GM19099 (cell line): Measurements from ENCODE around the gene BICC1.

Experiments
- POLR2A ChIP-seq: IDR thresholded peaks from 3 replicates; pipeline ENCODE4 v1.6.1; 2011; ENCODE audit warnings: low read depth; ENCODE audit not compliant: insufficient read length; ENCODE audit errors: extremely low read depth

The BICC1 gene

GRCh38 chr10:58502956-58503355 is 9.7 kb upstream of the BICC1 start:
- no peak for TF ChIP-seq POLR2A

DNA sequence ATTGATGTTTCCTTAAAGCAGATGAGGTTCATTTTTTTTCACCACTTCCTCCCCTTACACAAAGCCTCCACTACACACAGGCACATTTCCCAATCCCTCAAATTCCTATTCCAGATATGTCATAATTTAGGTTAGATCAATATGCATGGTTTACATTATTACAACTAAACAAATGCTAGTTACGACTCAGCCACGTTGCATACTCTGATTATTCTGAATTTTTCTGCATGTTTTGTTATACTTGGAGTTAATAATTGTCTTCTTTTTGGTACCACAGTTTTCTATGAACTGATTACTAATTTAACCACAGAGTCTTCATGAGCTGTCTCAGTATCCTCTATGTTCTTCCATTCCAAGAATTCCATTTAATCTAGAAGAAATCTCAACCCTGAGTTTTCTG is 4.4 kb upstream of the BICC1 start:
- TF ChIP-seq POLR2A: no peak

DNA sequence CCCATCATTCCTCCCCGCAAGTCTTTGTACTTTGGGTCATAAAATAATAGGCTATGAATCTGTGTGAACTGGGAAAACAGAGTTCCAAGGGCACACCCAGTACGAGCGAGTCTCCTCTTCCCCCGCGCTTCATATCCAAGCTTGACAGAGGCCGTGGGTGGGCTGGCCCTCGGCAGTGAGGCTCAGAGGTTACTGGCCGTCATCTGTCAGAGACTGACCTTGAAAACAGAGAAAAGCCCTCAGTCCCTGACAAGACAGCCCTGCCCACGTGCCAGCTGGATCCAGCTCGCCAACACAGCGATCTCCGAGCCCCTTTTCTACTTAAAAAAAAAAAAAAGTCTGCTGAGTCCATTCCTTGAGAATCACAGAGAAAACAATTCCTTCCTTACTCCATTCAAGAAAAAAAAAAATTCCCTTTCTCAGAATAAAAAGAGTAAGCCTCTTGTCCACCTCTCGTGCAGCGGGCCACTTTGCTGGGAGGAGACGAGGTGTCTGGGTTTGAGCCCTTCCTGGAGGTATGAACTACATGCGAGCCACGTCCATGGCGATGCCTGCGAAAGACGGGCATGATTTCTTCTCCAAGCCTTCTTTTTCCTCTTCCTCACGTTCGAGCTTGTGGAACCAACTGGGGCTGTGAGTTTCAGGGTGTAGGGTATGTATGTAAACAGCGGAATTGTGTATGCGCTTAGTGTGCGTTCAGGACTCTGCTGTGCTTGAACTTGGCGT is 744 bp upstream of the BICC1 start:
- no peak for TF ChIP-seq POLR2A

DNA sequence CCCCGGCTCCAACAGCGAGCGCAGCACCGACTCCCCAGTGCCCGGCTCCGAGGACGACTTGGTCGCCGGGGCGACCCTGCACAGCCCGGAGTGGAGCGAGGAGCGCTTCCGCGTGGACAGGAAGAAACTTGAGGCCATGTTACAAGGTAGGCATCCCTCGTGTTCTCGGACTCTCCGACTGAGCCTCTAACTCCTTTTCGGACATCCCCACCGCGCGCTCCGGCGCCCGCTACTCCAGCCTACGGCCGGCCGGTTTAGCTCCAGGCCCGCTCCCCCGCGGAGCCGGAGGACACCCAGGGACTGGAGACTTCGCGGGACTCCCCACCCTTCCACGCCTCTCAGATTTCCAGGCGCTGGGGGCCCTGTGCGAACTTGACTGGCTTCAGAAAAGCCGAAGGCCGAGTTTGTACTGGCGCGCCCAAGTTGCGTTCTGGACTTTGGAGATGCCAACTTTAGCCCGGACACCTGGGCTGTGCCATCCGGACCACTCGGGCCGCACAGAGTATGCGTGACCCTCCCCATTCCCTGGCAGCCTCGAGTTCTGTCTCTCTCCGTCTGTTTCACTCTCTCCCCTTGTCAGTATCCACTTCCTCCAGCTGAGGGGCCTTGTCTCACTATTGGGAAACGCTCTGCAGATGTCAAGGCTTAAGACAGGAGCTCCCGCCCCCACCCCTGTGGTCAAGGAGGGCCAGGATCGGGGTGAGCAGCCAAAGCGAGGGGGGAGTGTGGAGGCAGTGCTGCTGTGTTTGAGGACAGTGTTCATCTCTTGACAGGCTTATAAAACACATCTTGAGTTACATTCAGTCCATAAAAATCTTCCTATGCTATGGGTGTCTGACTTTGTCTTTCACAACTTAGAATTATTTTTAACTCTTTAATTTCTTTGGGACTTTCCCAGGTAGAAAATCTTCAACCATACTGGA is 777 bp downstream of the BICC1 start:
- no peak for TF ChIP-seq POLR2A

DNA sequence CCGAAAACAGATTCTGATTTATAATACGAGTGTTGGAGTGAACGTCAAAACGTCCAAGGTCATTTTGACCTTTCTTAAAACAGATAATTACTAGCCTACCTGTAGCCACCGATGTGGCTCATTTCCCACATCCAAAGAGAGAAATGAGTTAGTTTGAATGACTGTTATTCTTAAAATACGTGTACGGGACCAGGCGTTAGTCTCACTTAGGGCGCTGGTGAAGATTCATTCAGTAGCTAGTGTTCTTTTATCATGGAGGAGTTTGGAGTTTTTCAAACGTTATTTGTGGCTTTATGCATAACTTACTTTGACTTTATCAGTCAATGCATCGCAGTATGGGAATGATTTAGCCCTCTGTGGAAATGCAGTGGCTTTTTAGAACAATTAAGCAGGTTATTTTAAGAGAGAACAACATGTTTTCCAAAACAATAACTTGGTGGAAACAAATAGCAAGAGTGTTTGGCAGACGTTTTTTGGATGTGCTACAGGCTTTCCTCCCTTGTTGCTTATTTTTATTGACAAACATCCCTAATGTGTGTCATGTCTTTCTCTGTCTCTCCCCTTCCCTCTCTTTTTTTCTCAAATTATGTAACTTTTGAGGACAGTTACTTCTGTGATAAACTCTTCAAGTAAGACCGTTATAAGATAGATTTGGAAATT is 1.6 kb downstream of the BICC1 start:
- no peak for TF ChIP-seq POLR2A

DNA sequence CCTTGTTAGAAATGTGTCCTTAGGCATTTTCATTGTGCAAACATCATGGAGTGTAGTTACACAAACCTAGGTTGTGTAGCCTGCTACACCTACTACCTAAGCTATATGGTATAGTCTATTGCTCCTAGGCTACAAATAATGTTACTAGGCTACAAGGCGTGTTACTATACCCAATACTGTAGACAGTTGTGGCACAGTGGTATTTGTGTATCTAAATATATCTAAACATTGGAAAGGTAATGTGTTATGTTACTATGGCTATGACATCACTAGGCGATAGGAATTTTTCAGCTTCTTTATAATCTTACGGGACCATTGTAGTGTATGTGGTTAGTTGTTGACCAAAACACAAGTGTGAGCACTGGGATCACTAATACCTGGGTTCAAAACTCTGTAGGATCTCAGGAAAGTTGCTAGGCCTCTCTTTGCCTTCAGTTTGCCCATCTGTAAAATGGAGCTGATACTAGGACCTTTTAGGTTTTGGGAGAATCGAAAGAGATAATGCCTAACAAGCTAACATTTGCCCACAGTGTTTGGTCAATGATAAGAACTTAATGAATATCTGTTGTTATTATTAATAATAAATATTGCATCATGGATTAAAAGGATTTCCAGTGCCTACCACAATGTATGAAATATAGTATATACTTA is 2.7 kb downstream of the BICC1 start:
- TF ChIP-seq POLR2A: no peak

GRCh38 chr10:58516119-58516518 is 3.4 kb downstream of the BICC1 start:
- no peak for TF ChIP-seq POLR2A

DNA sequence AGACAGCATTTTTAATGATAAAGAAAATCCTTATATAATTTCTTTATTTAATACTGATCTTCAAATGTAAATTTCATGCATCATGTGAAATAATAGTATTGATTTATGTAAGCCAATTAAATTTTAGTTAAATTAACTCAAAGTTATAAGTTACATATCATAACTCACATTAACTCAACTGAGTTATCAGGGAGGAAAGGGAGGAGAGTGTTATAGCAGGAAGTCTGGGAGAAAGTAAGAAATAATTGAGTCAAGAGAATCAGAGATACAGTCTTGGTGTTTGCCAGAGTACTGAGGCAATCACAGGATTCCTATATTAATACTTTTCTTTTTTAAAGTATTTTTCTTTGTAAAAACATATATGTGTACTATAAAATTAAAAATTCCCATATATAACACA is 4.0 kb downstream of the BICC1 start:
- no peak for TF ChIP-seq POLR2A

DNA sequence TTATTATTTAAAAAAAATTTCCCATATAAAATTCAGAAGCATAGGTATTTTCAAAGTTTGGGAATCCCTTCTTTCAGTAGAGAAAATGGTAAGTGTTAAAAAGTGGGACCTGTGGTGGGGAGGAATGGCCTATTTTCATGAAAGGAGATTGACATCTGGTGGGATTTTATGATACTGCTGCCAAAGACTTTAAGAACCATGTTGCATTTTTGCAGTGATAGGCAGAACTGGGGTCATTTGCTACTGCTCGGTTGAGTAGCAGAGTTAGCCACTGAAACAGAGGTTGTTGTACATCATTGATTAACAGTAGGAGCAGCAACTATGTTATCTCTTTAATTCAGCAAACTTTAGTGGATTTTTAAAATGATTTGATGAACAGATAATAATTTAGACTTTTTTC is 4.4 kb downstream of the BICC1 start:
- TF ChIP-seq POLR2A: no peak

GRCh38 chr10:58517491-58518355 is 5.1 kb downstream of the BICC1 start:
- no peak for TF ChIP-seq POLR2A

DNA sequence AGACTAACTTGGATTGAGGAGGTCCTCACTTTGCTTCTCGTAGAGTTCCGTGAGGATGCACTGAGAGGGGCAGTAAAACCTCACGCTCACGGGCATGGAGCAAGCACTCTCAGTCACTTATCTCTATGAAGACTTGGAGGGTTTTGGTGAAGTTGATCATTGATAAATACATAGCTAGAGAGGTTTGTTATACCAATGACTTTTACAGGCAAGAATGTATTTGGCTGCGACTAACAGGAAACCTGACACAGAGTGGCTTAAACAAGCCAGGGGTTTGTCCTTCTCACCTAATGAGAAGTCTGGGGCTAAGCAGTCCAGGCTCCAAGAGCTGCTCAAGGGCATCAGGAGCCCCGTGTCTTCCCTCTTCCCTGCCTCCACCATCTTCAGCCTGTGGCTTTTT is 6.1 kb downstream of the BICC1 start:
- no peak for TF ChIP-seq POLR2A

- TF ChIP-seq POLR2A: no peak
Measured at GRCh38 chr10:58529077-58529728, 16.5 kb downstream of the BICC1 start.

DNA sequence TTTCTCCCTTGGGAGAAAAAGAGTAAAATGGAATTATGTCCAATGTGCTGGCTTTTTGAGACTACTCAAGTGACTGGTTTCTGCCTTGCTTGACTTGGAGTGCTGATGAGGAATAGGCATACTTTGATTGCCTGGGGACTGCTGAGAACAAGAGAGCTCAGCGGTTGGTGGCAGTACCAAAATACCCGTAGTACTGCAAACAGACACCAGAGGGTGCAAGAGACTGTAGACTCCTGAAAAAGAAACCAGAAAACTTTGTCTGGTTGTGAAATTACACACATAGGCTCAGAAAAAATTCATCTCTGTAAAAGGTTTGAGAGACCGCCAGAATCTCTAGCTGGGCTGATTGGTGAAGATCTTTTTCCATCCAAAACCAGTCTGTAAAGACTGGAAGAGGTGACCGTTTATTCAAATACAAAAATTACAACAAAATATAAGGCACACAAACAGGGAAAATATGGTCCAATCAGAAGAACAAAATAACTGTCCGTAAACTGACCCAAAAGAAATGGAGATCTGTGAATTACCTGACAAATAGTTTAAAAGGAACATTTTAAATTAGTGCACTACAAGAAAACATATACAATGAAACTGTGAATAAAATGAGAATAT is 18.5 kb downstream of the BICC1 start:
- no peak for TF ChIP-seq POLR2A
